Loucy (cell line): ENCODE measurements around the gene EPG5.

Experiments used
- H2AFZ ChIP-seq: fragments of 200-600 bp; sonication (generic); 2 replicates; pipeline ENCODE4 v1.6.0; 2016; ENCODE audit warnings: antibody characterized with exemption, mild to moderate bottlenecking, low read length, moderate library complexity
- H3F3A ChIP-seq: fragments of 200-600 bp; 2 replicates; pipeline ENCODE4 v1.6.0; 2016; ENCODE audit warnings: antibody characterized with exemption, low read depth, mild to moderate bottlenecking
- H3K27me3 ChIP-seq: fragments of 200-600 bp; sonication (generic); 2 replicates; pipeline ENCODE4 v1.6.1; 2014; ENCODE audit warnings: low read length, mild to moderate bottlenecking; ENCODE audit not compliant: insufficient read depth, poor library complexity, severe bottlenecking
- H3K36me3 ChIP-seq: fragments of 200-600 bp; sonication (generic); 2 replicates; pipeline ENCODE4 v1.6.1; 2016; ENCODE audit warnings: low read length; ENCODE audit not compliant: insufficient read depth
- H3K4me1 ChIP-seq: fragments of 200-600 bp; sonication (generic); 2 replicates; pipeline ENCODE4 v1.5.1; 2014; ENCODE audit warnings: low read length, mild to moderate bottlenecking; ENCODE audit not compliant: insufficient read depth, poor library complexity, severe bottlenecking
- H3K4me2 ChIP-seq: fragments of 200-600 bp; sonication (generic); 2 replicates; pipeline ENCODE4 v1.6.0; 2014; ENCODE audit warnings: antibody characterized with exemption, low read length, low read depth, mild to moderate bottlenecking; ENCODE audit not compliant: poor library complexity, severe bottlenecking
- H3K4me3 ChIP-seq: fragments of 200-600 bp; sonication (generic); 2 replicates; pipeline ENCODE4 v1.5.1; 2014; ENCODE audit warnings: low read length, mild to moderate bottlenecking, mixed read lengths; ENCODE audit not compliant: poor library complexity, severe bottlenecking
- H3K79me2 ChIP-seq: fragments of 200-600 bp; sonication (generic); 2 replicates; pipeline ENCODE4 v1.6.1; 2014; ENCODE audit warnings: low read length; ENCODE audit not compliant: insufficient read depth
- H3K9ac ChIP-seq: fragments of 200-600 bp; sonication (generic); 2 replicates; pipeline ENCODE4 v1.6.0; 2014; ENCODE audit warnings: mild to moderate bottlenecking, low read depth, low read length, moderate library complexity; ENCODE audit not compliant: poor library complexity, severe bottlenecking
- H3K9me2 ChIP-seq: fragments of 200-600 bp; sonication (generic); replicated peaks from 2 replicates; pipeline ENCODE4 v1.6.1; 2016; ENCODE audit warnings: low read depth, low read length, mixed read lengths
- H3K9me3 ChIP-seq: fragments of 200-600 bp; sonication (generic); 2 replicates; pipeline ENCODE4 v1.6.1; 2014; ENCODE audit warnings: mild to moderate bottlenecking, antibody characterized with exemption, low read length, low read depth; ENCODE audit not compliant: insufficient read depth
- H4K20me1 ChIP-seq: fragments of 200-600 bp; sonication (generic); 2 replicates; pipeline ENCODE4 v1.6.0; 2014; ENCODE audit warnings: antibody characterized with exemption, low read length, mild to moderate bottlenecking; ENCODE audit not compliant: insufficient read depth, poor library complexity, severe bottlenecking
- CTCF ChIP-seq: fragments of 200-600 bp; sonication (generic); conservative IDR thresholded peaks from 2 replicates; pipeline ENCODE4 v1.5.1; 2014; ENCODE audit warnings: mild to moderate bottlenecking, antibody characterized with exemption, low read length
- EZH2phosphoT487 ChIP-seq: fragments of 200-600 bp; IDR thresholded peaks from 2 replicates; pipeline ENCODE4 v1.6.1; 2018; ENCODE audit warnings: antibody characterized with exemption, mild to moderate bottlenecking, moderate library complexity, borderline replicate concordance

The EPG5 gene

GRCh38 chr18:45844938-45845337, 122.2 kb downstream of the EPG5 start:
- H3F3A ChIP-seq: no peaks in the 10 kb centered on the region
- H3K9me3 ChIP-seq: no peaks in the 10 kb centered on the region
- H3K79me2 ChIP-seq: no peaks in the 10 kb centered on the region
- peaks cover 27% of the 10 kb centered on the region for H3K4me1 ChIP-seq
- no peak overlapping the region for H3K4me3 ChIP-seq
- H3K9ac ChIP-seq: no peak overlapping the region
- no peak overlapping the region for H2AFZ ChIP-seq
- TF ChIP-seq EZH2phosphoT487 (no peak), CTCF (no peak)
- no peaks in the 10 kb centered on the region for H3K27me3 ChIP-seq
- H3K4me2 ChIP-seq: no peak overlapping the region
- no peaks in the 10 kb centered on the region for H3K9me2 ChIP-seq
- peaks cover 6% of the 10 kb centered on the region; the same call in 1 of the 2 replicates for H3K36me3 ChIP-seq
- H4K20me1 ChIP-seq: no peaks in the 10 kb centered on the region

GRCh38 chr18:45843019-45843418, 124.1 kb downstream of the EPG5 start:
- Histone ChIP-seq H4K20me1 (no peaks in the 10 kb centered on the region), H3K9ac (no peak overlapping the region), H3K36me3 (no peaks in the 10 kb centered on the region), H3F3A (no peaks in the 10 kb centered on the region), H3K9me2 (no peaks in the 10 kb centered on the region), H3K79me2 (no peaks in the 10 kb centered on the region), H3K4me2 (no peak overlapping the region), H3K27me3 (no peaks in the 10 kb centered on the region), H3K9me3 (no peaks in the 10 kb centered on the region), H2AFZ (no peak overlapping the region), H3K4me1 (peaks cover 32% of the 10 kb centered on the region), H3K4me3 (no peak overlapping the region)
- TF ChIP-seq CTCF: no peak

- Histone ChIP-seq H3K9me2 (no peaks in the 10 kb centered on the region), H3K4me1 (peaks cover 23% of the 10 kb centered on the region), H2AFZ (no peak overlapping the region), H3K9me3 (no peaks in the 10 kb centered on the region), H3K36me3 (no peaks in the 10 kb centered on the region), H3K27me3 (no peaks in the 10 kb centered on the region), H4K20me1 (no peaks in the 10 kb centered on the region), H3K4me3 (no peak overlapping the region), H3F3A (no peaks in the 10 kb centered on the region), H3K9ac (no peak overlapping the region), H3K4me2 (no peak overlapping the region), H3K79me2 (no peaks in the 10 kb centered on the region)
- TF ChIP-seq CTCF (no peak), EZH2phosphoT487 (no peak)
Observed at GRCh38 chr18:45841765-45842442, 125.2 kb downstream of the EPG5 start.
